ENCODE results near the gene FAM13A. TPM values are rescaled to one million over a fixed set of nuclear protein-coding genes. Genes with fewer than 3 reads are reported as not detected.

Gene FAM13A
- total and polyA plus RNA-seq, 2 experiments from 2014 or later, result 19.3 to 44.2 TPM

GRCh38 chr4:88817740-88818139, 239.2 kb downstream of the FAM13A start:
- Histone ChIP-seq H3K79me2 (peaks cover 99% of the 10 kb centered on the region), H3K4me2 (peak overlapping the region; percentile 69)

DNA sequence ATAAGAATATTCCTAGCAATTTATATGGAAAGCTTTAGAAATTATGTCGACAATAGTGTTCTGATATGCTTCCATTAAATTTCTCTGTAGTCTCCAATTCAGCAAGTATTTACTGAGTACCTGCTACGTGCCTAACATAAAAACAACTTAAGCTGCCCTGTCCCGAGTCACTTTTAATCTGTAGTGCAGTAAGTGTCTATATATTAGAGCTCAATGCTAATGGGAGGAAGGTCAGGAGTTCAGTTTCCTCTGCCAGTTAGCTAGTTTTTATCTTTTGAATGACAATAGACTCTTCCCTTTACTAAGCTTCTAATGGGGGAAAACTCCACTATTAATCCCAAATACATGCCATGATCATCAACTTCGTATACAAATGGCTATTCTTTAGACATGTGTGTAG, 240.6 kb downstream of the FAM13A start:
- no peak for DNase-seq (ENCODE audit: low spot score)

More at GRCh38 chr4:88817740-88818139, 239.2 kb downstream of the FAM13A start:
- H3K27me3 ChIP-seq, result no peaks in the 10 kb centered on the region
- peaks cover 39% of the 10 kb centered on the region for H4K20me1 ChIP-seq (ENCODE audit: insufficient read depth, poor library complexity, severe bottlenecking)
- no peak overlapping the region for H3K4me3 ChIP-seq
- no peak overlapping the region for H3K27ac ChIP-seq
- H3K4me1 ChIP-seq (ENCODE audit: insufficient read depth), result peaks cover 28% of the 10 kb centered on the region
- H3K9me2 ChIP-seq (replicated peaks; ENCODE audit: insufficient read depth), result no peaks in the 10 kb centered on the region
- TF ChIP-seq EZH2 (IDR thresholded peaks at IDR 0.05; ENCODE audit: borderline replicate concordance) (no peak), CTCF (IDR thresholded peaks at IDR 0.05; ENCODE audit: poor library complexity) (no peak), EZH2phosphoT487 (IDR thresholded peaks at IDR 0.05; ENCODE audit: low read depth, severe bottlenecking, unreplicated experiment) (no peak)
- no peaks in the 10 kb centered on the region for H3K9me3 ChIP-seq (ENCODE audit: low read depth)
- 80% methylated on average over 2 of the region's 2 CpGs for whole genome bisulfite sequencing (ENCODE audit: low lambda C conversion rate, missing lambda C conversion rate)
- H2AFZ ChIP-seq, result no peak overlapping the region
- no peak for DNase-seq (ENCODE audit: low spot score)
- H3K36me3 ChIP-seq (replicated peaks; ENCODE audit: insufficient read depth, low read depth), result no peaks in the 10 kb centered on the region

GRCh38 chr4:88814043-88814617, 242.9 kb downstream of the FAM13A start:
- H3K27ac ChIP-seq, result no peak overlapping the region
- no peak overlapping the region for H3K4me3 ChIP-seq
- H3K4me1 ChIP-seq (ENCODE audit: insufficient read depth), result peaks cover 37% of the 10 kb centered on the region
- H4K20me1 ChIP-seq (ENCODE audit: insufficient read depth, poor library complexity, severe bottlenecking), result peaks cover 34% of the 10 kb centered on the region
- TF ChIP-seq EZH2phosphoT487 (IDR thresholded peaks at IDR 0.05; ENCODE audit: low read depth, severe bottlenecking, unreplicated experiment) (no peak), CTCF (IDR thresholded peaks at IDR 0.05; ENCODE audit: poor library complexity) (peak; percentile 12), EZH2 (IDR thresholded peaks at IDR 0.05; ENCODE audit: borderline replicate concordance) (no peak)
- peak overlapping the region; percentile 41 for H3K4me2 ChIP-seq
- H3K79me2 ChIP-seq, result peaks cover 100% of the 10 kb centered on the region
- no peaks in the 10 kb centered on the region for H3K9me2 ChIP-seq (replicated peaks; ENCODE audit: insufficient read depth)
- WGBS (ENCODE audit: low lambda C conversion rate, missing lambda C conversion rate), result 67% methylated on average over 6 of the region's 6 CpGs
- no peaks in the 10 kb centered on the region for H3K36me3 ChIP-seq (replicated peaks; ENCODE audit: insufficient read depth, low read depth)
- no peak overlapping the region for H2AFZ ChIP-seq
- no peaks in the 10 kb centered on the region for H3K9me3 ChIP-seq (ENCODE audit: low read depth)
- no peak for DNase-seq (ENCODE audit: low spot score)
- no peaks in the 10 kb centered on the region for H3K27me3 ChIP-seq

More for the DNA sequence above, 240.6 kb downstream of the FAM13A start:
- no peak for TF ChIP-seq CTCF (IDR thresholded peaks at IDR 0.05; ENCODE audit: poor library complexity)
- no peak for TF ChIP-seq EZH2phosphoT487 (IDR thresholded peaks at IDR 0.05; ENCODE audit: low read depth, severe bottlenecking, unreplicated experiment)
- TF ChIP-seq EZH2 (IDR thresholded peaks at IDR 0.05; ENCODE audit: borderline replicate concordance), result no peak
- no peaks in the 10 kb centered on the region for H3K9me2 ChIP-seq (replicated peaks; ENCODE audit: insufficient read depth)
- H3K27me3 ChIP-seq, result no peaks in the 10 kb centered on the region
- no peaks in the 10 kb centered on the region for H3K36me3 ChIP-seq (replicated peaks; ENCODE audit: insufficient read depth, low read depth)
- no peak overlapping the region for H3K27ac ChIP-seq
- H3K4me1 ChIP-seq (ENCODE audit: insufficient read depth), result peaks cover 29% of the 10 kb centered on the region
- H2AFZ ChIP-seq, result no peak overlapping the region
- H3K9me3 ChIP-seq (ENCODE audit: low read depth), result no peaks in the 10 kb centered on the region
- no peak overlapping the region for H3K4me3 ChIP-seq
- peaks cover 100% of the 10 kb centered on the region for H3K79me2 ChIP-seq
- 36% methylated on average over 4 of the region's 4 CpGs for WGBS (ENCODE audit: low lambda C conversion rate, missing lambda C conversion rate)
- H3K4me2 ChIP-seq, result peak overlapping the region; percentile 12
- peaks cover 39% of the 10 kb centered on the region for H4K20me1 ChIP-seq (ENCODE audit: insufficient read depth, poor library complexity, severe bottlenecking)

Data from hepatocyte (in vitro differentiated cells).